Astrocyte (in vitro differentiated cells and primary cell): ENCODE measurements around the gene SHROOM3.

Experiments used
- EZH2 ChIP-seq: IDR thresholded peaks from 2 replicates; pipeline ENCODE4 v1.6.1; 2012; ENCODE audit warnings: mild to moderate bottlenecking, low read length, inconsistent platforms; ENCODE audit not compliant: insufficient read depth
- TF ChIP-seq, protein P1 (sequence below): IDR thresholded peaks from 2 replicates; pipeline ENCODE4 v1.5.1; 2011; ENCODE audit warnings: low read depth, mild to moderate bottlenecking, inconsistent platforms, low read length, moderate library complexity; ENCODE audit not compliant: insufficient read depth

DNA sequence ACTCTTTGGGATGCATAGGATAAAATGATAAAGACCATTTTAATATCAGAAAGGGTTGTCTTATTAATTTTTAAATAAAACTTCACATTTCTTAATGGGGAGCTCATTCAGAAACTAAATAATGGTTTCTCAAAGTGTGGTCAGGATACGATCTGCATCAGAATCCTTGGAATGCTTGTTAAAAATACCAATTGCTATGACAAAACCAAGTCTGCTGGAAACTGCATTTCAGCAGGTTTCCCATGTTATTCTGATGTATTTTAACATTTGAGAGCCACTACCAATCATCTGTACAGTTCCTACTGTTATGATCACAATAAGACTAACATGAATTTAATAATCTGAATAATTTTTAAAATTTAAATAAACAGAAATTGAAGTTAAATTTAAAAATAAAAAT lies 347.8 kb downstream of the SHROOM3 start:
- TF ChIP-seq, protein P1, sequence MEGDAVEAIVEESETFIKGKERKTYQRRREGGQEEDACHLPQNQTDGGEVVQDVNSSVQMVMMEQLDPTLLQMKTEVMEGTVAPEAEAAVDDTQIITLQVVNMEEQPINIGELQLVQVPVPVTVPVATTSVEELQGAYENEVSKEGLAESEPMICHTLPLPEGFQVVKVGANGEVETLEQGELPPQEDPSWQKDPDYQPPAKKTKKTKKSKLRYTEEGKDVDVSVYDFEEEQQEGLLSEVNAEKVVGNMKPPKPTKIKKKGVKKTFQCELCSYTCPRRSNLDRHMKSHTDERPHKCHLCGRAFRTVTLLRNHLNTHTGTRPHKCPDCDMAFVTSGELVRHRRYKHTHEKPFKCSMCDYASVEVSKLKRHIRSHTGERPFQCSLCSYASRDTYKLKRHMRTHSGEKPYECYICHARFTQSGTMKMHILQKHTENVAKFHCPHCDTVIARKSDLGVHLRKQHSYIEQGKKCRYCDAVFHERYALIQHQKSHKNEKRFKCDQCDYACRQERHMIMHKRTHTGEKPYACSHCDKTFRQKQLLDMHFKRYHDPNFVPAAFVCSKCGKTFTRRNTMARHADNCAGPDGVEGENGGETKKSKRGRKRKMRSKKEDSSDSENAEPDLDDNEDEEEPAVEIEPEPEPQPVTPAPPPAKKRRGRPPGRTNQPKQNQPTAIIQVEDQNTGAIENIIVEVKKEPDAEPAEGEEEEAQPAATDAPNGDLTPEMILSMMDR: no peak
- TF ChIP-seq EZH2: no peak
